Large intestine (tissue), 3 donors: ENCODE measurements around the gene HSD11B1L. TPM values are rescaled to one million over a fixed set of nuclear protein-coding genes. Genes with fewer than 3 reads are reported as not detected.

Experiments used
- DNase-seq, 2 donors: peaks; one replicate each; pipeline versions ENCODE4 v3.0.0 to v3.0.0-alpha.2; 2013
- H3K27ac ChIP-seq: one replicate; pipeline ENCODE4 v1.5.1; 2013; ENCODE audit warnings: low read length
- H3K27me3 ChIP-seq: 2 replicates; pipeline ENCODE4 v1.6.1; 2013; ENCODE audit warnings: low read length; ENCODE audit not compliant: control insufficient read depth, insufficient read depth
- H3K36me3 ChIP-seq: 2 replicates; pipeline ENCODE4 v1.6.1; 2013; ENCODE audit warnings: low read length; ENCODE audit not compliant: control insufficient read depth, insufficient read depth
- H3K4me1 ChIP-seq: one replicate; pipeline ENCODE4 v1.6.1; 2013; ENCODE audit warnings: low read length; ENCODE audit not compliant: control insufficient read depth, insufficient read depth
- H3K4me3 ChIP-seq: one replicate; pipeline ENCODE4 v1.5.1; 2013; ENCODE audit warnings: low read length
- H3K9me3 ChIP-seq: one replicate; pipeline ENCODE4 v1.6.1; 2013; ENCODE audit warnings: mild to moderate bottlenecking, low read depth, low read length, moderate library complexity; ENCODE audit not compliant: control insufficient read depth
- WGBS: methylation state at CpG from one replicate; pipeline ENCODE4 v1.1.5; 2013; ENCODE audit warnings: low lambda C conversion rate; ENCODE audit not compliant: insufficient coverage; 5-methylcytosine and 5-hydroxymethylcytosine counted together
- polyA plus RNA-seq: library from polyadenylated mRNA; unstranded; fragments of 120-200 nt; gene quantifications from one replicate; pipeline ENCODE4 v1.2.1, GENCODE V29; 2013

HSD11B1L gene
- polyA plus RNA-seq, 1 donor, result 5.7 TPM

- H3K4me3 ChIP-seq, result no peak overlapping the region
- no CpG with 5 or more reads among the region's 10 CpGs for WGBS
- H3K36me3 ChIP-seq, result peaks cover 5% of the 10 kb centered on the region
- H3K27ac ChIP-seq, result no peak overlapping the region
- H3K9me3 ChIP-seq, result no peaks in the 10 kb centered on the region
- H3K4me1 ChIP-seq, result peaks cover 9% of the 10 kb centered on the region
- no peaks in the 10 kb centered on the region for H3K27me3 ChIP-seq
- no peak for DNase-seq
Observed at GRCh38 chr19:5677136-5677535, 3.7 kb upstream of the HSD11B1L start.

DNA sequence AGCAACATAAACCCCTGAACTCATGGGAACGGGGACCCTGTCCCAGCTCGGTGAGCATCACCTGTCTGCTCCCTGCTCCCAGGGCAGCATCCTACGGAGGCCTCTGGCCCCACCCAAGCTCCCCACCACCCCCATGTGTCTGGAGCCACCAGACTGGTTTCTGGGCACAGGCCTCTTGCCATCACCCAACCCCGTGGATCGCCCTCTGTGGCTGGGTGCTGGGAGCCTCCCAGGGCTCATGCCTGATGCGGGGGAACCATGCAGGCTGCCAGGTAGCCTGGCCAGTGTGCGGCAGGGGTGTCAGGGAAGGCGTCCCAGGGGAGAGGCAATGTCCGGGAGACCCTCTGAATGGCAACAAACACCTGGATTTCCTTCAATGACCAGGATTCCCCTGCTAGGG lies 3.2 kb upstream of the HSD11B1L start:
- no peak for DNase-seq
- Histone ChIP-seq H3K9me3 (no peaks in the 10 kb centered on the region), H3K4me1 (peaks cover 9% of the 10 kb centered on the region), H3K36me3 (peaks cover 5% of the 10 kb centered on the region), H3K27ac (no peak overlapping the region), H3K27me3 (no peaks in the 10 kb centered on the region), H3K4me3 (no peak overlapping the region)
- WGBS, result no CpG with 5 or more reads among the region's 9 CpGs

DNA sequence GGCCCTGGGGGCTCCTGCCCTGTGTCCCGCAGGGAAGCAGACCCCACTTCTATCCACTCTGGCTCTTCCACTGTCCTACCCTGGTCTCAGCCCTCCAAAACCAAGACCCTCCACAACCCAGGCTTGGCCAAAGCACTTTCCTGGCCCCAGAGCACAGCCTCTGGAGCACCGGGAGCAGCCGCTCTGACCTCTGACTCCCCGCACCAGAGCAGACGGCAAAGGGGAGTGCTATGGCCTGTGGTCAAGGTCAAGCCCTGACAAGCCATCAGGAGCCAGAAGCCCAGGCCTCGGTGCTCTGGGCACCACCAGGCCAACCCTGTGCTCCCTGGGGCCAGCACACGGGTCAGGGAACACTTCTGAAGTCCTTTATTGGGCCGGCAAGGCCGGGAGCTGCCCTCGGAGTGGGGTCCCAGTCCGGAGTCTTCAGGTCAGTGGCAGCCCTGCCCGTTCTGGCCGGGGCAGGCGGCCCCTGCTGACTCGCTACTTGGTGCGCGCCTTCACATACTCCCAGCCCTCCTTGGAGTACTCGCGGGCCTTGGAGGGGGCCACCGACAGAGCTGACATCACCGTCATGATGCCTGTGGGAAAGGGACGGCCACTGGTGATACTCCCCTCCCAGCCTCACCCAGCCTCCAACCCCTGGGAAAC lies 2.6 kb upstream of the HSD11B1L start:
- H3K27ac ChIP-seq, result no peak overlapping the region
- no peak overlapping the region for H3K4me3 ChIP-seq
- no peak for DNase-seq
- H3K27me3 ChIP-seq, result no peaks in the 10 kb centered on the region
- H3K36me3 ChIP-seq, result peaks cover 5% of the 10 kb centered on the region
- no CpG with 5 or more reads among the region's 22 CpGs for WGBS
- H3K9me3 ChIP-seq, result no peaks in the 10 kb centered on the region
- peaks cover 9% of the 10 kb centered on the region for H3K4me1 ChIP-seq

DNA sequence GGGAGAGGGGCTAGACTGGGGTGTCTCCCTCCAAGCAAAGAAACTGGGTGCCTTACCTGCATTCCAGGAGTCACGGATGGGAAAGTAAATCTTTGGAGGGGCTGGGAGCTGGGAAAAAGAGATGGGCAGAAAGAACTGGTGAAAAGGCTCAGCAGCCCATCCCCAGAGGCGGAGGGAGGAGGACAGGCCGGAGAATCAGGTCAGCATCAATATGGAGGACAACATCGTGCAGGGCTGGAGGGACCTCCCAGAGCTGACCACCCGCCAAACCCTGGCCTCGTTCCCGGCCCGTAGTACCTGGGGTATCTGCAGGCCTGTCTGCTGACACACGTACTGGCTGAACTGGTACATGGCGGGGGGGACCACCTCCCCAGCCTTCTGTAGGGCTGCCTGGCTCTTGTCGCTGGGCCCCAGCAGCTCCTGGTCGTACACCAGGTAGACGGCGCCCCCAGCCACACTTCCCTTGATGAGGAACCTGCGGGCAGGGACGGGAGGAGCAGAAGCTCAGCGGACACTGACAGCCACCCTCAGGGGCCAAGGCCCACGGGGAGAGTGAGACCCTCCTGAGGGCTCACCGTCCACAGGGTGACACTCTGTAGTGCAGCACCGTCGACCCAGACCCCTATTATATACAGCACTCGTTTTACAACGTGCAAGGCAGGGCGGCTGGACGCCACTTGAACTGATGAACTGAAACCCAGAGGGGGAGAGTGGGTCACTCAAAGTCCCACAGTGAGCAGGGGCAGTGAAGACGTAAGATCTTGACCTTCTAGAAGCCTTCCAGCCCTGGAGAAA lies 1.3 kb upstream of the HSD11B1L start:
- peaks cover 5% of the 10 kb centered on the region for H3K36me3 ChIP-seq
- DNase-seq, result peak in 1 of 2 donors; percentile 18

DNA sequence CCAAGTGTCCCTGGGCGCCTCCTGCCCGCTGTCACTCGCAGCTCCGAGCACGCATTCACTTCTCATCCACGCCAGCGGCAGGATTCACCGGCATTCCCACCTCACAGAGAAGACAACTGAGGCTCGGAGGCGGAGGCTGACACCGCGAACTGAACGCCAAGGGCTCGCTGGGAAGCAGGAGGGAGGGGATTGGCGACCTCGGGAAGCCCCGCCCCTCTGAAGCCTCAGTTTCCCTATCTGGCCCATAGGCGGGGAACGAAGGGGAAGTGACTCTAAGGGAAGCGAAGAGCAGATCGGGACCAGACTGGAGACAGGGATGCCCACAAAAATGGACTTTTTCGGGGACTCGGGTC lies 767 bp upstream of the HSD11B1L start:
- peak overlapping the region; percentile 84 for H3K27ac ChIP-seq

More for the DNA sequence above, 1.3 kb upstream of the HSD11B1L start:
- no peaks in the 10 kb centered on the region for H3K27me3 ChIP-seq
- H3K4me1 ChIP-seq, result peaks cover 9% of the 10 kb centered on the region
- peak overlapping the region; percentile 84 for H3K27ac ChIP-seq
- peak overlapping the region; percentile 96 for H3K4me3 ChIP-seq
- no CpG with 5 or more reads among the region's 26 CpGs for WGBS
- H3K9me3 ChIP-seq, result no peaks in the 10 kb centered on the region

GRCh38 chr19:5681391-5682106 lies 722 bp downstream of the HSD11B1L start:
- H3K4me1 ChIP-seq, result peaks cover 14% of the 10 kb centered on the region
- H3K4me3 ChIP-seq, result peak overlapping the region; percentile 96
- H3K36me3 ChIP-seq, result peaks cover 5% of the 10 kb centered on the region
- no peaks in the 10 kb centered on the region for H3K27me3 ChIP-seq
- 77% methylated on average over 6 of the region's 17 CpGs for WGBS
- no peak overlapping the region for H3K27ac ChIP-seq
- H3K9me3 ChIP-seq, result no peaks in the 10 kb centered on the region
- no peak for DNase-seq

More for the DNA sequence above, 767 bp upstream of the HSD11B1L start:
- WGBS, result no CpG with 5 or more reads among the region's 23 CpGs
- Histone ChIP-seq H3K27me3 (no peaks in the 10 kb centered on the region), H3K9me3 (no peaks in the 10 kb centered on the region), H3K4me1 (peaks cover 9% of the 10 kb centered on the region), H3K4me3 (peak overlapping the region; percentile 96), H3K36me3 (peaks cover 5% of the 10 kb centered on the region)
- DNase-seq, result no peak

- DNase-seq, result no peak
- 100% methylated on average over 2 of the region's 3 CpGs for WGBS
- peaks cover 5% of the 10 kb centered on the region for H3K36me3 ChIP-seq
Observed at GRCh38 chr19:5682107-5682482, 1.3 kb downstream of the HSD11B1L start.

DNA sequence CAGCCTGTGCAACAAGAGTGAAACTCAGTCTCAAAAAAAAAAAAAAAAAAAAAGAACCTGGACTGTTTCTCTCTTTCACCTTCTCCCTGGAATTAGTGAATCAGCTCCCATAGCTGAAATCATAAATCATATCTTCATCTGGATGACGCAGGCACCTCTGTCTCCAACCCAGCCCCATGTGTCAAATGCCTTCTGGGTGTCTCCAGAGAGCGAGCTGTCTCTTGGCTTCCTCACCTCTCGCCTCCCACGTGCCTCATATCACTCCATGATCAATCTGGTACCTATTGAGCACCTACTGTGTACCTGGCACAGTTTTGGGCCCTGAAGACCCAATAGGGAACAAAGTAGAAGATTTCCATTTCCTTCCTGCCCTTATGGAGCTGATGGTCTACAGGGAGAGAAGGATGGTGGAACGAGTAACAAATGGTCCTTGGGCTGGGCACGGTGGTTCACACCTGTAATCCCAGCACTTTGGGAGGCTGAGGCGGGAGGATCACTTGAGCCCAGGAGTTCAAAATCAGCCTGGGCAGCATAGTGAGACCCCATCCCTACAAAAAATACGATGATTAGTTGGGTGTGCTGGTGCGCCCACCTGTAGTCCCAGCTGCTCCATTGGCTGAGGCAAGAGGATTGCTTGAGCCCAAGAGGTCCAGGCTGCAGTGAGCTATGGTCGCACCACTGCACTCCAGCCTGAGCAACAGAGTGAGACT lies 2.5 kb downstream of the HSD11B1L start:
- WGBS, result 100% methylated on average over 1 of the region's 10 CpGs
- no peak for DNase-seq

More at GRCh38 chr19:5682107-5682482, 1.3 kb downstream of the HSD11B1L start:
- Histone ChIP-seq H3K27me3 (no peaks in the 10 kb centered on the region), H3K9me3 (peaks cover under 1% of the 10 kb centered on the region), H3K4me3 (no peak overlapping the region), H3K4me1 (peaks cover 14% of the 10 kb centered on the region), H3K27ac (no peak overlapping the region)

DNA sequence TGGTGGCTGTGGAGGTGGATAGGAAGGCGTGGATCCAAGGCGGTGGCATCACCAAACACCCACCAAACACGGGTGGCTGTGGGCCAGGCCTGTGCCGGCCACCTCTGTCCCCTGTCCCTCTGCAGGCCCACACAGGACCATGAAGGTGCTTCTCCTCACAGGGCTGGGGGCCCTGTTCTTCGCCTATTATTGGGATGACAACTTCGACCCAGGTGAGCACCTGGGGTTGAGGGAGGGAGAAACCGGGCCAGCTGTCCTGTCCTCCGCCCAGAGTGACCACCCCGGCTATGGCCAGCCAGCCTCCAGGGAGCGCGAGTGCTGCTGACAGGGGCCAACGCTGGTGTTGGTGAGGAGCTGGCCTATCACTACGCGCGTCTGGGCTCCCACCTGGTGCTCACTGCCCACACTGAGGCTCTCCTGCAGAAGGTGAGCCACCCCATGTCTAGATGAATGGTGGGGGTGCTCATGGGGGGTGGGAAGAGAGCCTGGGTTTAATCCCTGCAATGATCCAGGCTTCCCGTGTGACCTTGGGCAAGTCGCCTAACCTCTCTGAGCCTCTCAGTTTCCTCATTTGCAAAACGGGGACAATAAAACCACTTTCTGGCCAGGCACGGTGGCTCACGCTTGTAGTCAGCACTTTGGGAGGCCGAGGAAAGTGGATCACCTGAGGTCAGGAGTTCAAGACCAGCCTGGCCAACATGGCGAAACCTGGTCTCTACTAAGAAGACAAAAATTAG lies 4.0 kb downstream of the HSD11B1L start:
- Histone ChIP-seq H3K4me3 (no peak overlapping the region), H3K4me1 (peaks cover 11% of the 10 kb centered on the region), H3K9me3 (peaks cover 9% of the 10 kb centered on the region), H3K27ac (no peak overlapping the region), H3K27me3 (no peaks in the 10 kb centered on the region), H3K36me3 (no peaks in the 10 kb centered on the region)
- DNase-seq, result no peak
- no CpG with 5 or more reads among the region's 22 CpGs for WGBS

More for the DNA sequence above, 2.5 kb downstream of the HSD11B1L start:
- Histone ChIP-seq H3K9me3 (peaks cover 9% of the 10 kb centered on the region), H3K4me3 (no peak overlapping the region), H3K36me3 (peaks cover 1% of the 10 kb centered on the region), H3K27ac (no peak overlapping the region), H3K27me3 (no peaks in the 10 kb centered on the region), H3K4me1 (peaks cover 17% of the 10 kb centered on the region)
